GM12878 (cell line): Measurements from ENCODE around the gene THAP10.

ENCODE experiments used
- BHLHE40 ChIP-seq, 2 experiments: fragments of 450-650 bp in 1 of 2; IDR thresholded peaks; 2 replicates each; pipeline ENCODE4 v1.6.1; 2011 to 2017; ENCODE audit warnings: low read depth in 2 of 2, borderline replicate concordance in 1 of 2, improper control_type of control experiment in 1 of 2, low read length in 1 of 2, mild to moderate bottlenecking in 1 of 2
- EZH2 ChIP-seq: IDR thresholded peaks from 2 replicates; pipeline ENCODE4 v1.6.1; 2012; ENCODE audit warnings: low read depth, mild to moderate bottlenecking, control low read depth, inconsistent platforms, low read length, borderline replicate concordance; ENCODE audit not compliant: control insufficient read depth
- FOXM1 ChIP-seq: IDR thresholded peaks from 2 replicates; pipeline ENCODE4 v1.6.1; 2012; ENCODE audit warnings: low read depth, mild to moderate bottlenecking, inconsistent platforms, low read length, moderate library complexity
- GABPA ChIP-seq: IDR thresholded peaks from 2 replicates; pipeline ENCODE4 v1.6.1; 2014; ENCODE audit warnings: antibody characterized with exemption, low read depth, mild to moderate bottlenecking, inconsistent platforms
- REST ChIP-seq: IDR thresholded peaks from 2 replicates; pipeline ENCODE4 v1.6.1; 2012; ENCODE audit warnings: mild to moderate bottlenecking, low read depth, low read length

- TF ChIP-seq BHLHE40 (IDR thresholded peaks at IDR 0.05; ENCODE audit: borderline replicate concordance in 1 of 2, low read depth in 2 of 2, low read length in 1 of 2) (no peak), REST (no peak), GABPA (no peak), FOXM1 (no peak), EZH2 (no peak)
Observed at GRCh38 chr15:70920981-70921696, 28.9 kb upstream of the THAP10 start.
